KOPT-K1 (cell line): Measurements from ENCODE around the gene TFIP11.

Experiments
- H3K27ac ChIP-seq: fragments of 200-600 bp; sonication (generic); 2 replicates; pipeline ENCODE4 v1.5.1; 2016; ENCODE audit warnings: antibody characterized with exemption, mild to moderate bottlenecking, low read depth, low read length; ENCODE audit not compliant: poor library complexity, severe bottlenecking
- H3K36me3 ChIP-seq: fragments of 200-600 bp; sonication (generic); 2 replicates; pipeline ENCODE4 v1.5.1; 2017; ENCODE audit warnings: antibody characterized with exemption, mild to moderate bottlenecking, low read length, moderate library complexity; ENCODE audit not compliant: insufficient read depth
- H3K9me3 ChIP-seq: fragments of 200-600 bp; sonication (generic); 2 replicates; pipeline ENCODE4 v1.5.1; 2017; ENCODE audit warnings: antibody characterized with exemption, low read length, mild to moderate bottlenecking; ENCODE audit not compliant: insufficient read depth, poor library complexity, severe bottlenecking

Gene TFIP11

GRCh38 chr22:26445577-26446275, 66.5 kb downstream of the TFIP11 start:
- Histone ChIP-seq H3K9me3 (no peaks in the 10 kb centered on the region), H3K36me3 (peaks cover 11% of the 10 kb centered on the region), H3K27ac (no peak overlapping the region)

- peaks cover 2% of the 10 kb centered on the region; the same call in 1 of the 2 replicates for H3K36me3 ChIP-seq
- H3K9me3 ChIP-seq: no peaks in the 10 kb centered on the region
- no peak overlapping the region for H3K27ac ChIP-seq
Measured at GRCh38 chr22:26444777-26445176, 67.5 kb downstream of the TFIP11 start.

GRCh38 chr22:26443901-26444690, 68.2 kb downstream of the TFIP11 start:
- no peaks in the 10 kb centered on the region for H3K36me3 ChIP-seq
- no peaks in the 10 kb centered on the region for H3K9me3 ChIP-seq
- no peak overlapping the region for H3K27ac ChIP-seq

- H3K36me3 ChIP-seq: no peaks in the 10 kb centered on the region
- no peaks in the 10 kb centered on the region for H3K9me3 ChIP-seq
- no peak overlapping the region for H3K27ac ChIP-seq
Measured at GRCh38 chr22:26442086-26442756, 70.1 kb downstream of the TFIP11 start.
